Keratinocyte (primary cell): Measurements from ENCODE around the gene SLC15A4. TPM values are rescaled to one million over a fixed set of nuclear protein-coding genes. Genes with fewer than 3 reads are reported as not detected.

Source experiments
- DNase-seq: peaks from one replicate; pipeline ENCODE4 v3.0.0-alpha.2; 2011; ENCODE audit warnings: low read depth, missing footprints, low spot score
- FAIRE-seq: peaks from 2 replicates; lab custom pipeline; 2011; peaks lifted over from hg19 to GRCh38; lab: Jason Lieb, UNC
- H2AFZ ChIP-seq: 2 replicates; pipeline ENCODE4 v1.6.0; 2012; ENCODE audit warnings: low read length, control low read depth, inconsistent platforms; ENCODE audit not compliant: control insufficient read depth
- H3K27ac ChIP-seq: 2 replicates; pipeline ENCODE4 v1.5.1; 2011; ENCODE audit warnings: low read length; ENCODE audit not compliant: control insufficient read depth, insufficient read depth
- H3K27me3 ChIP-seq: 3 replicates; pipeline ENCODE4 v1.6.0; 2011; ENCODE audit warnings: low read length; ENCODE audit not compliant: control insufficient read depth, insufficient read depth; ENCODE audit errors: extremely low read depth
- H3K36me3 ChIP-seq, 2 experiments: 2 replicates in 1 of 2; 3 replicates in 1 of 2; pipeline ENCODE4 v1.5.1; 2011; ENCODE audit warnings: low read length in 2 of 2, mild to moderate bottlenecking in 1 of 2; ENCODE audit not compliant: control insufficient read depth in 2 of 2, insufficient read depth in 2 of 2; ENCODE audit errors: extremely low read depth in 1 of 2
- H3K4me1 ChIP-seq: 3 replicates; pipeline ENCODE4 v1.5.1; 2011; ENCODE audit warnings: low read length; ENCODE audit not compliant: control insufficient read depth, insufficient read depth; ENCODE audit errors: extremely low read depth
- H3K4me2 ChIP-seq: 3 replicates; pipeline ENCODE4 v1.6.0; 2011; ENCODE audit warnings: low read depth, low read length; ENCODE audit not compliant: control insufficient read depth, insufficient read depth; ENCODE audit errors: extremely low read depth
- H3K4me3 ChIP-seq, 3 experiments: fragments of 200-600 bp in 1 of 3; sonication (generic) in 1 of 3; 2 replicates in 2 of 3; 3 replicates in 1 of 3; pipeline ENCODE4 v1.5.1; 2011 to 2016; ENCODE audit warnings: low read length in 3 of 3, mild to moderate bottlenecking in 3 of 3, control low read depth in 2 of 3, inconsistent platforms in 1 of 3, low read depth in 1 of 3, mixed read lengths in 1 of 3, mixed run types in 1 of 3, moderate library complexity in 1 of 3; ENCODE audit not compliant: control insufficient read depth in 2 of 3, insufficient read depth in 2 of 3; ENCODE audit errors: extremely low read depth in 1 of 3
- H3K79me2 ChIP-seq: 2 replicates; pipeline ENCODE4 v1.6.0; 2012; ENCODE audit warnings: low read length; ENCODE audit not compliant: control insufficient read depth, insufficient read depth
- H3K9ac ChIP-seq: 3 replicates; pipeline ENCODE4 v1.6.0; 2011; ENCODE audit warnings: low read length; ENCODE audit not compliant: control insufficient read depth, insufficient read depth; ENCODE audit errors: extremely low read depth
- H3K9me1 ChIP-seq: 3 replicates; pipeline ENCODE4 v1.6.0; 2011; ENCODE audit warnings: low read length; ENCODE audit not compliant: control insufficient read depth, insufficient read depth; ENCODE audit errors: extremely low read depth
- H3K9me3 ChIP-seq: 2 replicates; pipeline ENCODE4 v1.5.1; 2012; ENCODE audit warnings: low read depth, low read length; ENCODE audit not compliant: control insufficient read depth
- H4K20me1 ChIP-seq: 3 replicates; pipeline ENCODE4 v1.6.0; 2011; ENCODE audit warnings: low read length; ENCODE audit not compliant: control insufficient read depth, insufficient read depth; ENCODE audit errors: extremely low read depth
- EZH2 ChIP-seq: IDR thresholded peaks from one replicate; pipeline ENCODE4 v1.6.1; 2012; ENCODE audit warnings: inconsistent platforms, mild to moderate bottlenecking, low read length, moderate library complexity
- dilution Hi-C: fragments of 300-500 bp; cut with MboI; formaldehyde crosslinking; loops from one replicate; pipeline ENCODE4 v1.7.0; 2020; ENCODE audit warnings: low sequenced_read_pairs; ENCODE audit not compliant: extremely low pct_ligation_motif_present
- polyA plus RNA-seq, 5 experiments: library from polyadenylated mRNA; depleted of rRNA in 3 of 5; stranded (reverse) in 3 of 5; stranded (forward) in 1 of 5; unstranded in 1 of 5; fragments of >200 nt; gene quantifications; 1 replicate in 1 of 5; 2 replicates in 3 of 5; 3 replicates in 1 of 5; pipeline versions ENCODE4 v1.2.1 to v1.2.3, GENCODE V29; 2011 to 2012; ENCODE audit warnings: missing spikeins in 2 of 5, low read depth in 1 of 5, low replicate concordance in 1 of 5
- TF ChIP-seq, protein P1 (sequence below), 3 experiments: IDR thresholded peaks in 1 of 3; conservative IDR thresholded peaks in 1 of 3; optimal IDR thresholded peaks in 1 of 3; 2 replicates in 2 of 3; 3 replicates in 1 of 3; pipeline versions ENCODE3 to v1.5.1; 2011; ENCODE audit warnings: low read length in 3 of 3, mild to moderate bottlenecking in 3 of 3, moderate library complexity in 2 of 3, control low read depth in 1 of 3, inconsistent platforms in 1 of 3; ENCODE audit not compliant: insufficient read depth in 2 of 3; ENCODE audit errors: extremely low read depth in 1 of 3

SLC15A4 gene
- polyA plus RNA-seq, 1 donor (not counting 4 experiments of a cell fraction or from before 2014, with no cell fraction given): 39.3 TPM

DNA sequence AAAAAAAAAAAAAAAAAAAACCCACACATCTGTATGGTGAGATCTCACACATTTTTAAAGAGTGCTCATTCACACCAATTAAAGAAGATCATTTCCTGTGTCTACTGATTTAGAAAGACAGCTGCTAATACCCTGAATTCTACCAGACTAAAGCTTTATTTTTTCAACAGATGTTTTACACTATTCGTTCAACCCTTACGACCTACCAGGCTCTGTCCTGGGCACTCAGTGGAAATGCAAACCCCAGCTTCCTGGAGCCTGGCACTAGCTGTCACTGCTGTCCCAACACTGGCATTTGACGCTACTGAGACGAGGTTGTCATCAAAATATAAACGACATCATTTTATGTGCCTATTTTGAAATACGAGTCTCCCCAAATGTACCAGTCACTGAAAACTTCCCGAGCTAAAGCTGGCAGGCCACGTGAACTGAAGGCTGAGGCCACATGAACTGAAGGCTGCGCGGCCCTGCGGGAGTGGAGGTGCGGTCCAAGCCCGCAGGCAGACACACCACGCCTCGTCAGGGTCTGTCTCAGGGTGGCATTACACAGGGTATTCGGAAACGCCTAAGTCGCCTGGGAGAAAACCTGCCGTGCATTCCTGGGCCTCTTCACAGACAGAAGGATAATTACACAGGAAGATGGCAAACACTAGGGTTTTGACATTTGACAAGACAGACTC lies 27.2 kb downstream of the SLC15A4 start:
- H3K4me1 ChIP-seq: peaks cover 2% of the 10 kb centered on the region
- no peak overlapping the region for H3K4me2 ChIP-seq
- no peak overlapping the region for H3K27ac ChIP-seq
- H3K4me3 ChIP-seq: no peak overlapping the region
- H3K36me3 ChIP-seq: peaks cover 39 to 45% of the 10 kb centered on the region in 2 experiments
- DNase-seq: no peak
- FAIRE-seq: no peak
- TF ChIP-seq, protein P1, sequence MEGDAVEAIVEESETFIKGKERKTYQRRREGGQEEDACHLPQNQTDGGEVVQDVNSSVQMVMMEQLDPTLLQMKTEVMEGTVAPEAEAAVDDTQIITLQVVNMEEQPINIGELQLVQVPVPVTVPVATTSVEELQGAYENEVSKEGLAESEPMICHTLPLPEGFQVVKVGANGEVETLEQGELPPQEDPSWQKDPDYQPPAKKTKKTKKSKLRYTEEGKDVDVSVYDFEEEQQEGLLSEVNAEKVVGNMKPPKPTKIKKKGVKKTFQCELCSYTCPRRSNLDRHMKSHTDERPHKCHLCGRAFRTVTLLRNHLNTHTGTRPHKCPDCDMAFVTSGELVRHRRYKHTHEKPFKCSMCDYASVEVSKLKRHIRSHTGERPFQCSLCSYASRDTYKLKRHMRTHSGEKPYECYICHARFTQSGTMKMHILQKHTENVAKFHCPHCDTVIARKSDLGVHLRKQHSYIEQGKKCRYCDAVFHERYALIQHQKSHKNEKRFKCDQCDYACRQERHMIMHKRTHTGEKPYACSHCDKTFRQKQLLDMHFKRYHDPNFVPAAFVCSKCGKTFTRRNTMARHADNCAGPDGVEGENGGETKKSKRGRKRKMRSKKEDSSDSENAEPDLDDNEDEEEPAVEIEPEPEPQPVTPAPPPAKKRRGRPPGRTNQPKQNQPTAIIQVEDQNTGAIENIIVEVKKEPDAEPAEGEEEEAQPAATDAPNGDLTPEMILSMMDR (optimal IDR thresholded peaks at IDR 0.05 in 1 of 3, IDR thresholded peaks at IDR 0.05 in 1 of 3, conservative IDR thresholded peaks at IDR 0.05 in 1 of 3; ENCODE audit: extremely low read depth in 1 of 3, insufficient read depth in 2 of 3, low read length in 3 of 3): no peak
- TF ChIP-seq EZH2: no peak
- dilution Hi-C loops: no loop called here
- H3K9me1 ChIP-seq: no peaks in the 10 kb centered on the region
- no peak overlapping the region for H2AFZ ChIP-seq
- peaks cover 9% of the 10 kb centered on the region for H3K79me2 ChIP-seq
- no peaks in the 10 kb centered on the region for H3K27me3 ChIP-seq
- H3K9ac ChIP-seq: no peak overlapping the region
- no peaks in the 10 kb centered on the region for H4K20me1 ChIP-seq
- no peaks in the 10 kb centered on the region for H3K9me3 ChIP-seq

DNA sequence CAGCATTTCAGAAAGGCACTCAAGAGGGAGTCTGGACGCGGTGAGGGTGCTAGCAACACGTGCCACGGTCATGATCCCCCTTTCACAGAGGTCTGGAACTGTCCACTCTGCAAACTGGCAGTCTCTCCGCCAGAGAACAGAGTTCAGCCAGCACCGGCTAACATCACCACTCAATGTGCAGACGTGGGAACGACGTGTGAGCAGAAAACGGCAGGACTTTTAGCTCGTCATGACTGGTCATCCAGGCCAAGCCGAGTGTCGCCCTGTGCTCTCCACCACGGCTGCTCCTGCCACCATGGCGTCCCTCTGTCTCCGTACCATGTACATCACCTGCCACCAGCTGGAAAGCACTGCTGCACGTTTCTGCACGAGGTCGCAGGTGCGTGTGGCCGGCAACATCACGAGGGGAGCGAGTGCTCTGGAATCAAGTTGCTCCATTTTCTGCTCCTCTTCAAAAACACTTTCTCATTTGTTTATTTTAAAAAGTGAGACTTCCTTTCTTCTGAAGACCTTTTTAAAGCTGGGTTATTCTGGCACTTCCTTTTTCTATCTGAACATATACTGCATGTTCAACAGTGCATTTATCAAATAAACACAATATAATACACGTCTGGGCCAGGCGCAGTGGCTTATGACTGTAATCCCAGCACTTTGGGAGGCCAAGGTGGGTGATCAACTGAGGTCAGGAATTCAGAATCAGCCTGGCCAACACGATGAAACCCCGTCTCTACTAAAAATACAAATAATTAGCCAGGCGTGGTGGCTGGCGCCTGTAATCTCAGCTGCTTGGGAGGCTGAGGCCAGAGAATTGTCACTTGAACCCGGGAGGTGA lies 28.0 kb downstream of the SLC15A4 start:
- FAIRE-seq (no peak), DNase-seq (no peak)
- Histone ChIP-seq H3K79me2 (peaks cover 2% of the 10 kb centered on the region), H2AFZ (no peak overlapping the region), H3K4me2 (no peak overlapping the region), H3K36me3 (peaks cover 35 to 46% of the 10 kb centered on the region in 2 experiments), H4K20me1 (no peaks in the 10 kb centered on the region), H3K9ac (no peak overlapping the region), H3K4me3 (no peak overlapping the region), H3K9me1 (no peaks in the 10 kb centered on the region), H3K27ac (no peak overlapping the region), H3K27me3 (no peaks in the 10 kb centered on the region), H3K4me1 (no peaks in the 10 kb centered on the region), H3K9me3 (no peaks in the 10 kb centered on the region)
- dilution Hi-C loops: no loop called here
- TF ChIP-seq, protein P1 (optimal IDR thresholded peaks at IDR 0.05 in 1 of 3, IDR thresholded peaks at IDR 0.05 in 1 of 3, conservative IDR thresholded peaks at IDR 0.05 in 1 of 3; ENCODE audit: extremely low read depth in 1 of 3, insufficient read depth in 2 of 3, low read length in 3 of 3): no peak
- TF ChIP-seq EZH2: no peak
